GM04503 (cell line): ENCODE measurements around the gene CPM.
A peak's percentile ranks its signal among the peaks of the same experiment; 100 is the strongest.
"Not testable (repeated sequence)": the region's sequence is repeated elsewhere in the genome, so short reads cannot be mapped to it uniquely, and the experiment has no call there.

Source experiments
- DNase-seq: peaks from one replicate; pipeline ENCODE4 v3.0.0-alpha.2; 2012; ENCODE audit warnings: low read depth

Gene CPM

GRCh38 chr12:68851592-68852306, 81.2 kb downstream of the CPM start:
- no peak for DNase-seq

- no peak for DNase-seq
Observed at GRCh38 chr12:68850390-68850789, 82.6 kb downstream of the CPM start.

- no peak for DNase-seq
Observed at GRCh38 chr12:68846811-68847210, 86.2 kb downstream of the CPM start.

- DNase-seq, result no peak
Observed at GRCh38 chr12:68844788-68845695, 87.9 kb downstream of the CPM start.

- no peak for DNase-seq
Observed at GRCh38 chr12:68844318-68844745, 88.6 kb downstream of the CPM start.

- DNase-seq, result no peak
Observed at GRCh38 chr12:68842784-68843567, 90.0 kb downstream of the CPM start.

GRCh38 chr12:68842123-68842522, 90.8 kb downstream of the CPM start:
- DNase-seq, result no peak

GRCh38 chr12:68841717-68842116, 91.3 kb downstream of the CPM start:
- DNase-seq, result no peak

GRCh38 chr12:68841175-68841574, 91.8 kb downstream of the CPM start:
- DNase-seq, result not testable (repeated sequence)

GRCh38 chr12:68839183-68840147, 93.5 kb downstream of the CPM start:
- DNase-seq, result no peak

- DNase-seq, result no peak
Observed at GRCh38 chr12:68838046-68838886, 94.7 kb downstream of the CPM start.

GRCh38 chr12:68837215-68837614, 95.8 kb downstream of the CPM start:
- DNase-seq, result no peak

- no peak for DNase-seq
Observed at GRCh38 chr12:68835333-68835908, 97.5 kb downstream of the CPM start.

GRCh38 chr12:68833508-68833907, 99.5 kb downstream of the CPM start:
- DNase-seq, result no peak

- no peak for DNase-seq
Observed at GRCh38 chr12:68832504-68832867, 100.5 kb downstream of the CPM start.

GRCh38 chr12:68831751-68832503, 101.0 kb downstream of the CPM start:
- DNase-seq, result peak; percentile 14

GRCh38 chr12:68831272-68831671, 101.7 kb downstream of the CPM start:
- DNase-seq, result no peak

- no peak for DNase-seq
Observed at GRCh38 chr12:68828672-68829068, 104.3 kb downstream of the CPM start.
